Activated CD4-positive, alpha-beta memory T cell treated with anti-CD3 and anti-CD28 coated beads for 36 hours (primary cell): ENCODE measurements around the gene DHRS3. TPM values are rescaled to one million over a fixed set of nuclear protein-coding genes. Genes with fewer than 3 reads are reported as not detected.

Source experiments
- CTCF ChIA-PET: fragments of 350-600 bp; sonication (Branson Sonifier 250); formaldehyde crosslinking; loops from one replicate; lab custom pipeline; 2021; ENCODE audit warnings: antibody characterized with exemption, inconsistent platforms; lab: Charles Lee
- POLR2A ChIA-PET: fragments of 350-600 bp; sonication (Branson Sonifier 250); formaldehyde crosslinking; loops from one replicate; lab custom pipeline; 2021; ENCODE audit warnings: antibody characterized with exemption; lab: Charles Lee
- DNase-seq: peaks from one replicate; pipeline ENCODE4 v3.0.0-alpha.2; 2020
- H3K27ac Mint-ChIP-seq: one replicate; pipeline ENCODE4 v1.8.0; 2021; ENCODE audit warnings: mixed read lengths
- H3K27me3 Mint-ChIP-seq: one replicate; pipeline ENCODE4 v1.8.0; 2021; ENCODE audit warnings: mixed read lengths
- H3K36me3 Mint-ChIP-seq: one replicate; pipeline ENCODE4 v1.8.0; 2021; ENCODE audit warnings: mixed read lengths
- H3K4me1 Mint-ChIP-seq: one replicate; pipeline ENCODE4 v1.8.0; 2021; ENCODE audit warnings: low read depth, mixed read lengths
- H3K4me3 Mint-ChIP-seq: one replicate; pipeline ENCODE4 v1.8.0; 2021; ENCODE audit warnings: mild to moderate bottlenecking, mixed read lengths
- H3K9me3 Mint-ChIP-seq: one replicate; pipeline ENCODE4 v1.8.0; 2021; ENCODE audit warnings: mixed read lengths
- intact Hi-C: fragments of 100-400 bp; cut with micrococcal nuclease; formaldehyde crosslinking; loops from one replicate; pipeline ENCODE4 v1.15.1; 2023
- total RNA-seq, 2 experiments: library from RNA; stranded (reverse); gene quantifications; one replicate each; pipeline ENCODE4 v1.2.3, GENCODE V29; 2021

DHRS3 gene
- total RNA-seq, 2 experiments from 2014 or later: 57.6 to 58.8 TPM

GRCh38 chr1:12602659-12603024 is 15.4 kb downstream of the DHRS3 start:
- Mint-ChIP-seq H3K27me3 (no peaks in the 10 kb centered on the region), H3K36me3 (peaks cover 14% of the 10 kb centered on the region), H3K9me3 (peaks cover 8% of the 10 kb centered on the region), H3K27ac (no peak overlapping the region), H3K4me1 (peaks cover 53% of the 10 kb centered on the region), H3K4me3 (no peak overlapping the region)
- ChIA-PET POLR2A (no interaction called here), CTCF (interaction anchor here (1.1 to 3.0 kb wide), 2 partner anchors 17 to 324 kb away, joined by 3 to 38 read pairs; partner anchors contain the start of gene DHRS3)
- DNase-seq: no peak
- intact Hi-C loops: loop anchor here (5.0 kb wide), 1 partner anchor 90 kb away; no protein-coding TSS in a partner anchor

- Mint-ChIP-seq H3K4me1 (peaks cover 56% of the 10 kb centered on the region), H3K9me3 (peaks cover 4% of the 10 kb centered on the region), H3K36me3 (peaks cover 10% of the 10 kb centered on the region), H3K4me3 (no peak overlapping the region), H3K27ac (no peak overlapping the region), H3K27me3 (no peaks in the 10 kb centered on the region)
- ChIA-PET POLR2A (interaction anchor here (1.0 to 1.5 kb wide), 2 partner anchors 14 to 16 kb away, joined by 4 to 6 read pairs; partner anchors contain the start of gene DHRS3), CTCF (interaction anchor here (0.9 to 3.0 kb wide), 11 partner anchors 14 to 327 kb away, joined by 3 to 38 read pairs (median 3); partner anchors contain the start of gene DHRS3)
- peak; percentile 28 for DNase-seq
- intact Hi-C loops: loop anchor here (5.0 kb wide), 1 partner anchor 90 kb away; no protein-coding TSS in a partner anchor
Measured at GRCh38 chr1:12601700-12602658, 16.0 kb downstream of the DHRS3 start.

- intact Hi-C loops: loop anchor here (5.0 kb wide), 1 partner anchor 89 kb away; no protein-coding TSS in a partner anchor
- H3K27ac Mint-ChIP-seq: no peak overlapping the region
- DNase-seq: peak; percentile 68
- no peak overlapping the region for H3K4me3 Mint-ChIP-seq
- peaks cover 5% of the 10 kb centered on the region for H3K36me3 Mint-ChIP-seq
- no peaks in the 10 kb centered on the region for H3K27me3 Mint-ChIP-seq
- ChIA-PET CTCF (interaction anchor here (0.7 to 3.0 kb wide), 14 partner anchors 10 to 477 kb away, joined by 3 to 38 read pairs (median 3); partner anchors contain the start of gene DHRS3), POLR2A (interaction anchor here (1.0 to 1.5 kb wide), 2 partner anchors 15 to 17 kb away, joined by 4 to 6 read pairs; partner anchors contain the start of gene DHRS3)
- no peaks in the 10 kb centered on the region for H3K9me3 Mint-ChIP-seq
- peaks cover 59% of the 10 kb centered on the region for H3K4me1 Mint-ChIP-seq
Measured at GRCh38 chr1:12600880-12601633, 17.0 kb downstream of the DHRS3 start.

- H3K9me3 Mint-ChIP-seq: no peaks in the 10 kb centered on the region
- POLR2A ChIA-PET: no interaction called here
- CTCF ChIA-PET: interaction anchor here (0.7 to 3.0 kb wide), 6 partner anchors 9 to 476 kb away, joined by 3 to 38 read pairs (median 6); partner anchors contain the start of gene DHRS3
- H3K27me3 Mint-ChIP-seq: no peaks in the 10 kb centered on the region
- intact Hi-C loops: loop anchor here (5.0 kb wide), 1 partner anchor 88 kb away; no protein-coding TSS in a partner anchor
- no peak for DNase-seq
- no peak overlapping the region for H3K4me3 Mint-ChIP-seq
- no peak overlapping the region for H3K27ac Mint-ChIP-seq
- peaks cover 56% of the 10 kb centered on the region for H3K4me1 Mint-ChIP-seq
- H3K36me3 Mint-ChIP-seq: peaks cover 5% of the 10 kb centered on the region
Measured at GRCh38 chr1:12600335-12600734, 17.7 kb downstream of the DHRS3 start.

- Mint-ChIP-seq H3K36me3 (peaks cover 5% of the 10 kb centered on the region), H3K4me3 (no peak overlapping the region), H3K27ac (no peak overlapping the region), H3K4me1 (peaks cover 57% of the 10 kb centered on the region), H3K27me3 (no peaks in the 10 kb centered on the region), H3K9me3 (no peaks in the 10 kb centered on the region)
- DNase-seq: no peak
- CTCF ChIA-PET: no interaction called here
- POLR2A ChIA-PET: no interaction called here
- intact Hi-C loops: loop anchor here (5.0 kb wide), 1 partner anchor 87 kb away; no protein-coding TSS in a partner anchor
Measured at GRCh38 chr1:12599657-12600056, 18.4 kb downstream of the DHRS3 start.

- CTCF ChIA-PET: interaction anchor here (0.6 to 0.9 kb wide), 3 partner anchors 9 to 301 kb away, joined by 3 read pairs; no protein-coding TSS in a partner anchor
- Mint-ChIP-seq H3K9me3 (no peaks in the 10 kb centered on the region), H3K27ac (no peak overlapping the region), H3K4me3 (no peak overlapping the region), H3K36me3 (peaks cover 2% of the 10 kb centered on the region), H3K27me3 (no peaks in the 10 kb centered on the region), H3K4me1 (peaks cover 57% of the 10 kb centered on the region)
- DNase-seq: no peak
- POLR2A ChIA-PET: no interaction called here
- intact Hi-C loops: no loop called here
Measured at GRCh38 chr1:12598974-12599373, 19.0 kb downstream of the DHRS3 start.

GRCh38 chr1:12597792-12598191 is 20.2 kb downstream of the DHRS3 start:
- no peak overlapping the region for H3K4me3 Mint-ChIP-seq
- H3K4me1 Mint-ChIP-seq: peaks cover 50% of the 10 kb centered on the region
- POLR2A ChIA-PET: no interaction called here
- no peak for DNase-seq
- CTCF ChIA-PET: no interaction called here
- H3K27me3 Mint-ChIP-seq: no peaks in the 10 kb centered on the region
- intact Hi-C loops: no loop called here
- H3K27ac Mint-ChIP-seq: no peak overlapping the region
- H3K36me3 Mint-ChIP-seq: no peaks in the 10 kb centered on the region
- no peaks in the 10 kb centered on the region for H3K9me3 Mint-ChIP-seq

GRCh38 chr1:12596007-12596821 is 21.8 kb downstream of the DHRS3 start:
- POLR2A ChIA-PET: no interaction called here
- intact Hi-C loops: no loop called here
- CTCF ChIA-PET: interaction anchor here (0.6 to 1.4 kb wide), 2 partner anchors 24 kb away, joined by 3 to 4 read pairs; no protein-coding TSS in a partner anchor
- H3K9me3 Mint-ChIP-seq: no peaks in the 10 kb centered on the region
- no peaks in the 10 kb centered on the region for H3K27me3 Mint-ChIP-seq
- H3K4me3 Mint-ChIP-seq: peak overlapping the region; percentile 45
- no peak for DNase-seq
- H3K27ac Mint-ChIP-seq: no peak overlapping the region
- no peaks in the 10 kb centered on the region for H3K36me3 Mint-ChIP-seq
- H3K4me1 Mint-ChIP-seq: peaks cover 34% of the 10 kb centered on the region

GRCh38 chr1:12595757-12596006 is 22.3 kb downstream of the DHRS3 start:
- ChIA-PET POLR2A (no interaction called here), CTCF (interaction anchor here (1.4 kb wide), 1 partner anchor 25 kb away, joined by 4 read pairs; no protein-coding TSS in a partner anchor)
- Mint-ChIP-seq H3K27ac (no peak overlapping the region), H3K27me3 (no peaks in the 10 kb centered on the region), H3K4me3 (peak overlapping the region; percentile 45), H3K9me3 (no peaks in the 10 kb centered on the region), H3K36me3 (peaks cover 1% of the 10 kb centered on the region), H3K4me1 (peaks cover 29% of the 10 kb centered on the region)
- intact Hi-C loops: no loop called here
- DNase-seq: peak; percentile 32

GRCh38 chr1:12594966-12595756 is 22.8 kb downstream of the DHRS3 start:
- peak overlapping the region; percentile 52 for H3K4me3 Mint-ChIP-seq
- H3K27me3 Mint-ChIP-seq: no peaks in the 10 kb centered on the region
- H3K4me1 Mint-ChIP-seq: peaks cover 28% of the 10 kb centered on the region
- DNase-seq: peak; percentile 52
- ChIA-PET POLR2A (no interaction called here), CTCF (interaction anchor here (0.6 to 1.8 kb wide), 4 partner anchors 20 to 193 kb away, joined by 3 to 5 read pairs (median 4); no protein-coding TSS in a partner anchor)
- H3K9me3 Mint-ChIP-seq: no peaks in the 10 kb centered on the region
- intact Hi-C loops: no loop called here
- peaks cover 1% of the 10 kb centered on the region for H3K36me3 Mint-ChIP-seq
- H3K27ac Mint-ChIP-seq: no peak overlapping the region
